Amygdala (tissue), 56 donors: ENCODE results near the gene MAB21L1.

Experiments used
- DNase-seq, 56 donors: peaks; one replicate each; lab custom pipeline; 2025; lab: John Stamatoyannopoulos, UW

Gene MAB21L1

GRCh38 chr13:35475960-35476943, at the start of gene MAB21L1:
MAB21L1 (minus strand) TSS chr13:35476689; CDS start chr13:35476138, 551 bp downstream.
- DNase-seq, result peak in 23 of 56 donors; percentile 4 to 61 (median 24)

- no peak for DNase-seq
Observed at GRCh38 chr13:35524171-35524570, 47.7 kb upstream of the MAB21L1 start.

- no peak for DNase-seq
Observed at GRCh38 chr13:35518337-35518946, 42.0 kb upstream of the MAB21L1 start.

- DNase-seq, result no peak
Observed at GRCh38 chr13:35514801-35515502, 38.5 kb upstream of the MAB21L1 start.

- no peak for DNase-seq
Observed at GRCh38 chr13:35514061-35514477, 37.6 kb upstream of the MAB21L1 start.

- no peak for DNase-seq
Observed at GRCh38 chr13:35512271-35512920, 35.9 kb upstream of the MAB21L1 start.

GRCh38 chr13:35502456-35502855, 26.0 kb upstream of the MAB21L1 start:
- no peak for DNase-seq

GRCh38 chr13:35501661-35502235, 25.3 kb upstream of the MAB21L1 start:
- DNase-seq, result no peak

GRCh38 chr13:35500144-35500543, 23.7 kb upstream of the MAB21L1 start:
- no peak for DNase-seq

- no peak for DNase-seq
Observed at GRCh38 chr13:35499676-35500075, 23.2 kb upstream of the MAB21L1 start.

GRCh38 chr13:35499196-35499662, 22.7 kb upstream of the MAB21L1 start:
- DNase-seq, result no peak

GRCh38 chr13:35498231-35498630, 21.7 kb upstream of the MAB21L1 start:
- DNase-seq, result no peak

GRCh38 chr13:35496761-35497386, 20.4 kb upstream of the MAB21L1 start:
- no peak for DNase-seq

- no peak for DNase-seq
Observed at GRCh38 chr13:35496006-35496405, 19.5 kb upstream of the MAB21L1 start.

- DNase-seq, result no peak
Observed at GRCh38 chr13:35489050-35489449, 12.6 kb upstream of the MAB21L1 start.

- no peak for DNase-seq
Observed at GRCh38 chr13:35485424-35485823, 8.9 kb upstream of the MAB21L1 start.

- DNase-seq, result no peak
Observed at GRCh38 chr13:35484384-35484783, 7.9 kb upstream of the MAB21L1 start.

- DNase-seq, result no peak
Observed at GRCh38 chr13:35483761-35484160, 7.3 kb upstream of the MAB21L1 start.

GRCh38 chr13:35482527-35482926, 6.0 kb upstream of the MAB21L1 start:
- no peak for DNase-seq

- no peak for DNase-seq
Observed at GRCh38 chr13:35481777-35482176, 5.3 kb upstream of the MAB21L1 start.
